ENCODE results near the gene DENND2D.

The DENND2D gene

GRCh38 chr1:111228748-111229126, 28.3 kb upstream of the DENND2D start:
- TF ChIP-seq CTCF (IDR thresholded peaks at IDR 0.05; ENCODE audit: low read depth, low read length), result no peak
- no peaks in the 10 kb centered on the region for H3K4me1 ChIP-seq
- H3K27me3 ChIP-seq, result peaks cover 28% of the 10 kb centered on the region
- H3K4me3 ChIP-seq (ENCODE audit: low read depth, low read length), result no peak overlapping the region
- DNase-seq, result no peak
- H3K9me3 ChIP-seq, result no peaks in the 10 kb centered on the region
- H3K36me3 ChIP-seq, result no peaks in the 10 kb centered on the region

GRCh38 chr1:111227851-111228747, 27.7 kb upstream of the DENND2D start:
- Histone ChIP-seq H3K9me3 (no peaks in the 10 kb centered on the region), H3K4me1 (no peaks in the 10 kb centered on the region), H3K4me3 (ENCODE audit: low read depth, low read length) (no peak overlapping the region), H3K36me3 (no peaks in the 10 kb centered on the region), H3K27me3 (peaks cover 24% of the 10 kb centered on the region)
- DNase-seq, result no peak
- TF ChIP-seq CTCF (IDR thresholded peaks at IDR 0.05; ENCODE audit: low read depth, low read length), result no peak

GRCh38 chr1:111227434-111227833, 27.0 kb upstream of the DENND2D start, which contains the start of gene CHI3L2:
TSS of gene CHI3L2 (plus strand) at chr1:111227713. CDS start at chr1:111227730, 17 bp downstream.
- no peaks in the 10 kb centered on the region for H3K36me3 ChIP-seq
- peaks cover 21% of the 10 kb centered on the region for H3K27me3 ChIP-seq
- H3K4me3 ChIP-seq (ENCODE audit: low read depth, low read length), result no peak within 1 kb of the TSS
- no peak for TF ChIP-seq CTCF (IDR thresholded peaks at IDR 0.05; ENCODE audit: low read depth, low read length)
- no peak for DNase-seq
- no peaks in the 10 kb centered on the region for H3K9me3 ChIP-seq
- H3K4me1 ChIP-seq, result no peaks in the 10 kb centered on the region

GRCh38 chr1:111225717-111226400, 25.4 kb upstream of the DENND2D start:
- Histone ChIP-seq H3K4me1 (no peaks in the 10 kb centered on the region), H3K4me3 (ENCODE audit: low read depth, low read length) (no peak overlapping the region), H3K36me3 (no peaks in the 10 kb centered on the region), H3K27me3 (peaks cover 14% of the 10 kb centered on the region; the same call in 1 of the 2 replicates), H3K9me3 (no peaks in the 10 kb centered on the region)
- no peak for TF ChIP-seq CTCF (IDR thresholded peaks at IDR 0.05; ENCODE audit: low read depth, low read length)
- DNase-seq, result no peak

- H3K4me3 ChIP-seq (ENCODE audit: low read depth, low read length), result no peak overlapping the region
- no peaks in the 10 kb centered on the region for H3K9me3 ChIP-seq
- no peak for TF ChIP-seq CTCF (IDR thresholded peaks at IDR 0.05; ENCODE audit: low read depth, low read length)
- no peaks in the 10 kb centered on the region for H3K4me1 ChIP-seq
- no peak for DNase-seq
- no peaks in the 10 kb centered on the region for H3K36me3 ChIP-seq
- H3K27me3 ChIP-seq, result peaks cover 8% of the 10 kb centered on the region; the same call in 1 of the 2 replicates
Observed at GRCh38 chr1:111225091-111225490, 24.6 kb upstream of the DENND2D start.

Data from BE2C (cell line).